SK-N-SH treated with all-trans-retinoic acid at 6 μM for 48 hours (cell line): Measurements from ENCODE around the gene SCPEP1.

Experiments
- ATAC-seq: fragments of 200-7000 bp; cut with Tn5 transposase; 3 replicates; pipeline ENCODE4 v1.9.1; 2020; ENCODE audit warnings: mild to moderate bottlenecking, moderate library complexity
- ARNTL ChIP-seq: fragments of 450-650 bp; formaldehyde crosslinking; IDR thresholded peaks from 2 replicates; pipeline ENCODE4 v1.5.0; 2020; ENCODE audit warnings: low read depth, mild to moderate bottlenecking, moderate library complexity, borderline replicate concordance
- CREB5 ChIP-seq: fragments of 250-450 bp; sonication (Bioruptor Pico); IDR thresholded peaks from 2 replicates; pipeline ENCODE4 v1.5.1; 2020; ENCODE audit warnings: low read depth, mild to moderate bottlenecking, moderate library complexity
- ESRRG ChIP-seq: fragments of 250-450 bp; sonication (Bioruptor Pico); IDR thresholded peaks from 2 replicates; pipeline ENCODE4 v1.6.1; 2021; ENCODE audit warnings: mild to moderate bottlenecking
- ISL1 ChIP-seq: fragments of 250-450 bp; sonication (Bioruptor Pico); IDR thresholded peaks from 2 replicates; pipeline ENCODE4 v2.1.2; 2022; ENCODE audit warnings: mild to moderate bottlenecking, moderate library complexity
- OSR1 ChIP-seq: fragments of 250-450 bp; sonication (Bioruptor Pico); IDR thresholded peaks from 2 replicates; pipeline ENCODE4 v1.8.0; 2022; ENCODE audit warnings: moderate library complexity, mild to moderate bottlenecking, inconsistent platforms
- PATZ1 ChIP-seq: fragments of 250-450 bp; sonication (Bioruptor Pico); IDR thresholded peaks from 2 replicates; pipeline ENCODE4 v1.8.0; 2020; ENCODE audit warnings: mild to moderate bottlenecking, moderate library complexity, borderline replicate concordance
- RARB ChIP-seq: fragments of 250-450 bp; sonication (Bioruptor Pico); IDR thresholded peaks from 2 replicates; pipeline ENCODE4 v1.8.0; 2021; ENCODE audit warnings: mild to moderate bottlenecking, moderate library complexity
- SNAI2 ChIP-seq: fragments of 250-450 bp; sonication (Bioruptor Pico); IDR thresholded peaks from 2 replicates; pipeline ENCODE4 v1.5.0; 2020; ENCODE audit warnings: mild to moderate bottlenecking, moderate library complexity
- TOX ChIP-seq: fragments of 250-450 bp; sonication (Bioruptor Pico); IDR thresholded peaks from 2 replicates; pipeline ENCODE4 v1.8.0; 2021; ENCODE audit warnings: mild to moderate bottlenecking, moderate library complexity, borderline replicate concordance
- TSHZ2 ChIP-seq: fragments of 250-450 bp; sonication (Bioruptor Pico); IDR thresholded peaks from 2 replicates; pipeline ENCODE4 v1.5.0; 2020; ENCODE audit warnings: mild to moderate bottlenecking, moderate library complexity
- ZC3H10 ChIP-seq: fragments of 250-450 bp; sonication (Bioruptor Pico); IDR thresholded peaks from 2 replicates; pipeline ENCODE4 v1.5.1; 2021; ENCODE audit warnings: mild to moderate bottlenecking, moderate library complexity
- ZFP3 ChIP-seq: fragments of 250-450 bp; sonication (Bioruptor Pico); IDR thresholded peaks from 2 replicates; pipeline ENCODE4 v1.5.0; 2020; ENCODE audit warnings: mild to moderate bottlenecking, moderate library complexity
- ZNF565 ChIP-seq: fragments of 450-650 bp; formaldehyde crosslinking; conservative IDR thresholded peaks from 2 replicates; pipeline ENCODE4 v1.5.0; 2020; ENCODE audit warnings: low read depth, mild to moderate bottlenecking, moderate library complexity
- ZNF70 ChIP-seq: fragments of 450-650 bp; formaldehyde crosslinking; IDR thresholded peaks from 2 replicates; pipeline ENCODE4 v1.5.0; 2020; ENCODE audit warnings: mild to moderate bottlenecking, moderate library complexity
- ZNF8 ChIP-seq: fragments of 450-650 bp; formaldehyde crosslinking; IDR thresholded peaks from 2 replicates; pipeline ENCODE4 v1.5.0; 2020; ENCODE audit warnings: mild to moderate bottlenecking, moderate library complexity
- TF ChIP-seq, protein P1 (sequence below): fragments of 250-450 bp; sonication (Bioruptor Pico); IDR thresholded peaks from 2 replicates; pipeline ENCODE4 v1.8.0; 2021; ENCODE audit warnings: low read depth, mild to moderate bottlenecking, moderate library complexity, borderline replicate concordance

SCPEP1 gene

DNA sequence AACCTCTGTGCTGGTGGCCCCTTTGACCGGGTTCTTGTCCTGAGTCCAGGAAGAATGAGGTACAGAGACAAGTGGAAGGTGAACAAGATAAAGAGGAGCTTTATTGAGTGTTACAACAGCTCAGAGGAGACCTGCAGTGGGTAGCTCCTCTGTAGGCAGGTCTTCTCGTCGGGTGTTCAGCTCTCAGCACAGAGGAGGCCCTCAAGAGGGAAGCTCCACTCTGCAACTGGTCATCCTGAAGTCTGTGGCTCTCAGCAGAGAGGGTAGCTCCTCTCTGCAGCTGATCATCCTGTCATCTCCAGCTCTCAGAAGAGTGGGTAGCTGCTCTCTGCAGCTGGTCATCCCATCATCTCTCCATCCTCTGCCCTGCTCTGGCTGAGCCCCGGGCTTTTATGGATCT is 39.7 kb downstream of the SCPEP1 start (continued):
- no peak for TF ChIP-seq PATZ1 (CRISPR knock-in tag)
- no peak for TF ChIP-seq ZNF8 (CRISPR knock-in tag)

GRCh38 chr17:57020208-57020607 is 42.3 kb downstream of the SCPEP1 start:
- ATAC-seq: no peak
- no peak for TF ChIP-seq PATZ1 (CRISPR knock-in tag)
- TF ChIP-seq ARNTL (CRISPR knock-in tag): no peak
- TF ChIP-seq ZC3H10 (CRISPR knock-in tag): no peak
- no peak for TF ChIP-seq OSR1 (CRISPR knock-in tag)
- TF ChIP-seq RARB (CRISPR knock-in tag): no peak
- no peak for TF ChIP-seq ZFP3 (CRISPR knock-in tag)
- TF ChIP-seq, protein P1, sequence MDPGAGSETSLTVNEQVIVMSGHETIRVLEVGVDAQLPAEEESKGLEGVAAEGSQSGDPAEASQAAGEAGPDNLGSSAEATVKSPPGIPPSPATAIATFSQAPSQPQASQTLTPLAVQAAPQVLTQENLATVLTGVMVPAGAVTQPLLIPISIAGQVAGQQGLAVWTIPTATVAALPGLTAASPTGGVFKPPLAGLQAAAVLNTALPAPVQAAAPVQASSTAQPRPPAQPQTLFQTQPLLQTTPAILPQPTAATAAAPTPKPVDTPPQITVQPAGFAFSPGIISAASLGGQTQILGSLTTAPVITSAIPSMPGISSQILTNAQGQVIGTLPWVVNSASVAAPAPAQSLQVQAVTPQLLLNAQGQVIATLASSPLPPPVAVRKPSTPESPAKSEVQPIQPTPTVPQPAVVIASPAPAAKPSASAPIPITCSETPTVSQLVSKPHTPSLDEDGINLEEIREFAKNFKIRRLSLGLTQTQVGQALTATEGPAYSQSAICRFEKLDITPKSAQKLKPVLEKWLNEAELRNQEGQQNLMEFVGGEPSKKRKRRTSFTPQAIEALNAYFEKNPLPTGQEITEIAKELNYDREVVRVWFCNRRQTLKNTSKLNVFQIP: no peak
- no peak for TF ChIP-seq ZNF8 (CRISPR knock-in tag)
- no peak for TF ChIP-seq ZNF70 (CRISPR knock-in tag)
- no peak for TF ChIP-seq ESRRG (CRISPR knock-in tag)

GRCh38 chr17:57021226-57021940 is 43.5 kb downstream of the SCPEP1 start:
- TF ChIP-seq ARNTL (CRISPR knock-in tag): no peak
- no peak for TF ChIP-seq SNAI2
- no peak for TF ChIP-seq ZNF565
- no peak for TF ChIP-seq TOX (CRISPR knock-in tag)
- no peak for TF ChIP-seq CREB5 (CRISPR knock-in tag)
- no peak for TF ChIP-seq ESRRG (CRISPR knock-in tag)
- TF ChIP-seq, protein P1: no peak
- no peak for TF ChIP-seq TSHZ2 (CRISPR knock-in tag)
- TF ChIP-seq ZNF8 (CRISPR knock-in tag): no peak
- no peak for ATAC-seq

GRCh38 chr17:57025876-57026275 is 47.9 kb downstream of the SCPEP1 start:
- TF ChIP-seq ESRRG (CRISPR knock-in tag) (no peak), ISL1 (CRISPR knock-in tag) (no peak)
- no peak for ATAC-seq
